Thoracic aorta endothelial cell (primary cell): Measurements from ENCODE around the gene ZNF780A. TPM values are rescaled to one million over a fixed set of nuclear protein-coding genes. Genes with fewer than 3 reads are reported as not detected.

ENCODE experiments used
- total RNA-seq: library from RNA; depleted of rRNA; stranded (reverse); fragments of >200 nt; gene quantifications from 2 replicates; pipeline ENCODE4 v1.2.3, GENCODE V29; 2012

ZNF780A gene
- total RNA-seq, result 14.2 and 18.0 TPM in 2 replicates

DNA sequence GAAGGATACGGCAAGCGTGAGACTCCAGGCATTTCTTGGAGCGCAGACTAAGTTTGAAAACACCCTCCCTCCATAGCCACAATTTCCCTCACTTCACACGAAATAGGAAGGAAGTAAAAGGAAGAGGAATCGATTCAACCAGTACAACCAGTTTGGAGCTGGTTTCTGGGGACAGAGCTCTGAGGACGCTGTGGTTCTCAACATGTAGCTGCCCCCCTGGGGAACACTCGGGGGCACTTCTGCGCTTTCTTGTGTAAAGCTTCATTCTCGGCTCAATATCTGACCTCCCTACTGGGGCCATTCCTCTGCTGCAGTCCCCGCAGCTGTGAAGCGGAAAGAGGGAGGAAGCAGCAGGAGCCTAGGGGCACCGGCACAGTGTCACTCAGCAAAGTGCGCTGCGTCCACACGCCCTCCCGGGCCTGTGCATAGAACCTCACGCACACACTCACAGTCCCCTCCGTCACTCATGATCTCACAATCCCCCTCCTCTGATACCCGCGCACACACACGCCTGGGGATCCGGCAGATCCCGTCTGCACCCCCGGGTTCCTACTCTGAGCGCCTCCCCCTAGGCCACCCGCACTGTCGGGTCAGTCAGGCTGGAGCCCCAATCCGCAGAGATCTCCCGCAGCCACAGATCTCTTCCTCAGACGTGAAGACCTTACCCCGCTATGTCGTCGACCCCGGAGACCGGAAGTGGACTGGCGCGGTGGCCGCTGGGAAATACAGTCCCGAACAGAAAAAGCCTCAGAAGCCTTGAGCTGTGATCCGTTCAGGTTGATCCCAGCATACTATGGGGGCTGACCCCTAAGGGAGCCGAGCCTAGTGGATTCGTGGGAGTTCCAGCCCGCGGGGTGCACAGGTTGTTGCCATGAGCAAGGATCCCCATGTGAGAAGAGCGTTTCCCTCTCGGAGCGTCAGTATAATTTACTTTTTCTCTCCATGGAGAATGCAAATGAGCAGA, at the start of gene ZNF780A:
Gene ZNF780A (minus strand): TSS at position 703 of the 964 bp plus-strand sequence. CDS start 6,190 bp downstream, outside the sequence.

DNA sequence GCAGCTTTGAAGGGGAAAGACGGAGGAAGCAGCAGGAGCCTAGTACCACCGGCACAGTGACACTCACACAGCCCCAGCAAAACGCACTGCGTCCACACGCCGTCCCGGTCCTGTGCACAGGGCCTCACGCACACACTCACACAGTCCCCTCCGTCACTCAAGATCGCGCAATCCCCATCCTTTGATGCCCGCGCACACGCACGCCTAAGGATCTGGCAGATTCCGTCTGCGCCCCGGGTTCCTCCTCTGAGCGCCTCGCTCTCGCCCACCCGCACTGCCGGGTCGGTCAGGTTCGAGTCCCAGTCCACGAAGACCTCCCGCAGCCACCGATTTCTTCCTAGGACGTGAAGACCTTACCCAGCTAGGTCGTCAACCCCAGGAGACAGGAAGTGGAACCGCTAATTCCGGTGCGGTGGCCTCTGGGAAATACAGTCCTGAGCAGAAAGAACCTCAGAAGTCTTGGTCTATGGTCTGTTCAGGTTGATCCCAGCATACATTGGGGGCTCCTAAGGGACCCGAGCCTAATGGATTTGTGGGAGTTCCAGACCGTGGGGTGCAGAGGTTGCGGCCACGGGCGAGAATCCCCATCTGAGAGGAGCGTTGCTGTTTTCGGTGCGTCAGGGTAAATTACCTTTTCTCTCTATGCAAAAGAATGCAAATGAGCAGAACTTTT, 34.8 kb downstream of the ZNF780A start, which contains the start of gene ZNF780B:
Gene ZNF780B (minus strand): TSS at position 400 of the 673 bp plus-strand sequence. CDS start 5,899 bp downstream, outside the sequence.

Other genes with a start within 250 kb of the ZNF780A start
- 180 and 203 TPM in 2 replicates for gene FBL, start 244.6 kb downstream of the ZNF780A start, total RNA-seq
- gene FCGBP, start 156.3 kb downstream of the ZNF780A start, total RNA-seq, result 0.07 TPM in 1 of 2 replicates, not detected in the other
- gene PSMC4, start 119.8 kb downstream of the ZNF780A start, total RNA-seq, result 97.2 and 117 TPM in 2 replicates
- gene ZNF546, start 93.9 kb downstream of the ZNF780A start, total RNA-seq, result 3.3 and 3.9 TPM in 2 replicates
- gene ZNF780B, start 34.7 kb downstream of the ZNF780A start, total RNA-seq, result 17.2 and 18.2 TPM in 2 replicates
- 7.3 and 8.4 TPM in 2 replicates for gene MAP3K10, start 100.5 kb upstream of the ZNF780A start, total RNA-seq
- not detected in 2 replicates for gene TTC9B, start 127.4 kb upstream of the ZNF780A start, total RNA-seq
- not detected in 2 replicates for gene CCNP, start 135.7 kb upstream of the ZNF780A start, total RNA-seq
- 39.2 and 49.1 TPM in 2 replicates for gene AKT2, start 194.4 kb upstream of the ZNF780A start, total RNA-seq